DMS53 treated with DMSO at 0.1 percent for 48 hours (cell line): ENCODE data around the gene RPL41.
"Not testable (repeated sequence)": the region's sequence is repeated elsewhere in the genome, so short reads cannot be mapped to it uniquely, and the experiment has no call there.

Source experiments
- DNase-seq: peaks from one replicate; lab custom pipeline; 2025; ENCODE audit not compliant: unreplicated experiment; lab: John Stamatoyannopoulos, UW

The RPL41 gene

DNA sequence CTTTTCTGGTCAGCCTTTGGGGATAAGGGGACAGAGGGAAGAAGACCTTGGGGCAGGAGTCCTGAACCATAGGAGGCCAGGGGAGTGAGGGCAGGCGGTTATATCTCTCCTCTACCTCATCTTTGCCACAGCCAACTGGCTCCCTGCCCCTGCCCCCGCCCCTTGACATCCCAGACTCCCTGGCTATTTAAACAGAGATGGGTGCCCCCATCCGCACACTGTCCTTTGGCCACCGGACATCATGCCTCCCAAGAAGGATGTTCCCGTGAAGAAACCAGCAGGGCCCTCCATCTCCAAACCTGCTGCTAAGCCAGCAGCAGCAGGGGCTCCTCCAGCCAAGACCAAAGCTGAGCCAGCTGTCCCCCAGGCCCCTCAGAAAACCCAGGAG is 37.2 kb downstream of the RPL41 start:
- no peak for DNase-seq

- no peak for DNase-seq
Measured at GRCh38 chr12:56154246-56154771, 37.9 kb downstream of the RPL41 start.

GRCh38 chr12:56154818-56155217 is 38.4 kb downstream of the RPL41 start:
- no peak for DNase-seq

DNA sequence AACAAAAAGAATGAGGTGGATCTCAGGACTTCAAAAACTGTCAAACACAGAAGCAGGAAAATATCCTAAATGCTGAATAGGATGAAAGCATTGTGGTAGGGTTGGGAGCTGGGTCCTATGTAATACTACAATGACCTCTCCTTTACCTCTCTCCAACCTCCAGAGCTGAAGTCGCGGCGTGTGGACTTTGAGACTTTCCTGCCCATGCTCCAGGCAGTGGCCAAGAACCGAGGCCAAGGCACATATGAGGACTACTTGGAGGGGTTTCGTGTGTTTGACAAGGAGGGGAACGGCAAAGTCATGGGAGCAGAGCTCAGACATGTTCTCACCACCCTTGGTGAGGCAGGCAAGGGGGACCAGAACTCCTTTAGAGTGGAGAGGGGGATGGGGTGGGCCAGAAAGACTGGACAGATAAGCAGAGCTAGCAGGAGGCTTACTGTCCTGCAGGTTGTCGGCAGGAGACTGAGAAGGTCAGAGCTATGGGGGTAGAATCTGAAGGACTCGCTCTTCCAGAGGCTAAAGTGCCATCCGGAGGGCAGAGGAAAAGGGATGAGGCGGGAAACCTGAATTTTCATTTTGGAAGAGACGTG is 38.9 kb downstream of the RPL41 start:
- no peak for DNase-seq

DNA sequence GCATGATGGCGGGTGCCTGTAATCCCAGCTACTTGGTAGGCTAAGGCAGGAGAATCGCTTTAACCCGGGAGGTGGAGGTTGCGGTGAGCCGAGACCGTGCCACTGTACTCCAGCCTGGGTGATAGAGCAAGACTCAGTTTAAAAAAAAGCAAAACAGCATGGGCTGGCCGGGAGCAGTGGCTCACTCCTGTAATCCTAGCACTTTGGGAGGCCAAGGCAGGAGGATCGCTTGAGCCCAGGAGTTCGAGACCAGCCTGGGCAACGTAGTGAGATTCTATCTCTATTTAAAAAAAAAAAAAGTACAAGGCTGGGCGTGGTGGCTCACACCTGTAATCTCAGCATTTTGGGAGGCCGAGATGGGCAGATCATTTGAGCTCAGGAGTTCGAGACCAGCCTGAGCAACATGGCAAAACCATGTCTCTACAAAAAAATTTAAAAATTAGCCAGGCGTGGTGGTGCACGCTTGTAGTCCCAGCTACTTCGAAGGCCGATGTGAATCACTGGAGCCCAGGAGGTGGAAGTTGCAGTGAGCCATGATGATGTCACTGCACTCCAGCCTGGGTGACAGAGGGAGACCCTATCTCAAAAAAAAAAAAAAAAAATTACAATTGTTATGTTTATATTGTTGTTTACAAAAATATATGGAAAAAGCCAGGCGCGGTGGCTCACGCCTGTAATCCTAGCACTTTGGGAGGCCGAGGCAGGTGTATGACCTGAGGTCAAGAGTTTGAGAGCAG is 40.2 kb downstream of the RPL41 start:
- DNase-seq = not testable (repeated sequence)

- peak; percentile 79 for DNase-seq
Measured at GRCh38 chr12:56157201-56158028, 41.0 kb downstream of the RPL41 start.

GRCh38 chr12:56158029-56158925 is 41.8 kb downstream of the RPL41 start, which contains the start of gene MYL6:
TSS of gene MYL6 (plus strand) at chr12:56158359. CDS start at chr12:56158402, 43 bp downstream.
- DNase-seq = peak; percentile 93

DNA sequence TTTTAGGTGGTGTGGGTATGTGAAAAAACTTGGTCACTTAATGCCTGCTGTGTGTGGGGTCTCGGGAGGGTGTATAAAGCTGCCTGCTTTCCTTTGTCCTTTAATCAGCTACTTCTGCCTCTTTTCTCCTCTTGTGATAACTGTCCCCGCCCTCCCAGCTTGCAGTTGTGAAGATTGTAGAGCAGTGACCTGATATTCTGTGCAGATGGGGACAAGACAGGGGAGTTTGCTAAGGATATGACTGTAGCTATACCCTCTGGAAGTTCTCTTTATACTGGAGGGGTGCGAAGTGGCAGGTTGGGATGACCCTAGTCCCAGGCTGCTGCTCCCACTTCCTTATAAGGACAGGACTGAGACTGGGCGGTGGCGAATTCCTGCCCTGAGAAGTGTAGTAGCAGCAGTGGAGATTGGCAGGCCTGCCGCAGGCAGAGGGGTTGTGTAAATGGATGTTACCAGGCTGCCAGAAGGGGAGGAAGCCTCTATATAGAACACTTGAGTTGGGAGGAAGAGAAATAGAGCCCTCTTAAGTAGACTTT is 42.6 kb downstream of the RPL41 start:
- DNase-seq = peak; percentile 17

DNA sequence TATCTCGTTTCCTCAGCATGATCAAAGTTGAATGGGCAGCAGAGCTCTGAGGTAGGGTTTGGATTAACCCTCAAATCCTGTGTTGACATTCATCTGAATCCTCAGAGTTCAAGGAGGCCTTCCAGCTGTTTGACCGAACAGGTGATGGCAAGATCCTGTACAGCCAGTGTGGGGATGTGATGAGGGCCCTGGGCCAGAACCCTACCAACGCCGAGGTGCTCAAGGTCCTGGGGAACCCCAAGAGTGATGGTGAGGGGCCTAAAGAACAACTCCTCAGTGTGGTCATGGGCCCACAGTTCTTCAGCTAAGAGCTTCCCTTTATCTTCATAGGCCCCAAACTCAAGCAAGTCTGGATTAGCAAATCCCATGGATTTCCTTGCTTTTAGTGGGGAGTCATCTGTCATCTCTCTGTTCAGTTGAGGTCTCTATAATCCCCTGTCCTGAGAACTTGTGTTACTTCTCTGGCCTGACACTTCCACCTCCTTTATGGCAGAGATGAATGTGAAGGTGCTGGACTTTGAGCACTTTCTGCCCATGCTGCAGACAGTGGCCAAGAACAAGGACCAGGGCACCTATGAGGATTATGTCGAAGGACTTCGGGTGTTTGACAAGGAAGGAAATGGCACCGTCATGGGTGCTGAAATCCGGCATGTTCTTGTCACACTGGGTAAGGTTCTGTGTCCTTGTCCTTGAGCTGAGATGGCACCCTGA is 43.2 kb downstream of the RPL41 start:
- DNase-seq = no peak

DNA sequence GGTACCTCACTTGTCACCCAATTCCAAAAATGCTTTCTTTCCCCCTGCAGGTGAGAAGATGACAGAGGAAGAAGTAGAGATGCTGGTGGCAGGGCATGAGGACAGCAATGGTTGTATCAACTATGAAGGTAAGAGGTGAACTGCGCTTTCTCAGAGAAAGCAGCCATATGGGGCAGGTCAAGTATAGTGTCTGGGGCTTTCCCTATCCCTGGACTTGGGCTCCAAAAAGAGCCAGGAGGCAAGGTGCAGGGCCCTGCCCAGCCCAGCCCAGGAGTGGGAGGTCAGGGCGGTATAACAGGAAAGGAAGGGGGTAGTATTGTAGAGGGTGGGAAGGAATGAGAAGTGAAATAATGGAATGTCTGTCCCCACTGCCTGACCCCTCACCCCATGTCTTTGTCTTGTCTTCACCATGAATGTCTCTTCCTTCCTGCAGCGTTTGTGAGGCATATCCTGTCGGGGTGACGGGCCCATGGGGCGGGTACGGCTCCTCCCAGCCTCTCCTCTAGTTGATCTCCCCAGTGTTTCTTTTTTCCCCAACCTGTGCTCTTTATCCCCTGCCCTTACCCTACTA is 43.8 kb downstream of the RPL41 start:
- no peak for DNase-seq

- DNase-seq = no peak
Measured at GRCh38 chr12:56160894-56161689, 44.7 kb downstream of the RPL41 start.

DNA sequence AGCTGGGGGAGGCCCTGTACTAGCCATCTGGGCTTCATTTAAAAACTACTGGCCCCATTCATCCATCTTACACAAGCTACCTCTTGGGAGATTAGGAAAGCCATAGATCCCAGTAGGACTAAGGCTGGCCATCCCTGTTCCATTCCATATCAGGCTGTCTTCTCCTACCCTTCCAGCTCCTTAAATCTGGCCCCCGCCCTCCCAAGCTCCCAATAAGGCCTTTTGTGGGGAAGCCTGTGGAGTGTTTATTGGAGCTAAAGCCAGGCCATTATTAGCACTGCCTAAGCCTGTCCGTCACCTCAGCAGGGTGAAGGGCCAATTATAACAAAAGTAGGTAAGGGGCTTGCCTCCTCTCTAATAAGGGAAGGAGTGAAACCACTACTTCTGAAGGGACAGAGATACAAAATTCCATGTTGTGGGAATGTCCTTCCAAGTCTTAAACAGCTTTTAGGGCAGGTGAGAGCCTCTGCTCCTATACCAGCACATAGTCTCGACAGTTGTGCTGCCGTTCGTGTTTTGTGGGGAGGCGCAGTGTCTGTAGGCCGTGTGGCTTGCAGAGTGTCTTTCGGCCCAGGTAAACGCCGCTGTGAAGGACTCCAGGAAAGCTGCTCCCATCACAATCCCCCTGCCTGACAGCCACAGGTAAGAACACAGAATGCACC is 45.4 kb downstream of the RPL41 start:
- DNase-seq = no peak

GRCh38 chr12:56162468-56163290 is 46.2 kb downstream of the RPL41 start:
- no peak for DNase-seq

DNA sequence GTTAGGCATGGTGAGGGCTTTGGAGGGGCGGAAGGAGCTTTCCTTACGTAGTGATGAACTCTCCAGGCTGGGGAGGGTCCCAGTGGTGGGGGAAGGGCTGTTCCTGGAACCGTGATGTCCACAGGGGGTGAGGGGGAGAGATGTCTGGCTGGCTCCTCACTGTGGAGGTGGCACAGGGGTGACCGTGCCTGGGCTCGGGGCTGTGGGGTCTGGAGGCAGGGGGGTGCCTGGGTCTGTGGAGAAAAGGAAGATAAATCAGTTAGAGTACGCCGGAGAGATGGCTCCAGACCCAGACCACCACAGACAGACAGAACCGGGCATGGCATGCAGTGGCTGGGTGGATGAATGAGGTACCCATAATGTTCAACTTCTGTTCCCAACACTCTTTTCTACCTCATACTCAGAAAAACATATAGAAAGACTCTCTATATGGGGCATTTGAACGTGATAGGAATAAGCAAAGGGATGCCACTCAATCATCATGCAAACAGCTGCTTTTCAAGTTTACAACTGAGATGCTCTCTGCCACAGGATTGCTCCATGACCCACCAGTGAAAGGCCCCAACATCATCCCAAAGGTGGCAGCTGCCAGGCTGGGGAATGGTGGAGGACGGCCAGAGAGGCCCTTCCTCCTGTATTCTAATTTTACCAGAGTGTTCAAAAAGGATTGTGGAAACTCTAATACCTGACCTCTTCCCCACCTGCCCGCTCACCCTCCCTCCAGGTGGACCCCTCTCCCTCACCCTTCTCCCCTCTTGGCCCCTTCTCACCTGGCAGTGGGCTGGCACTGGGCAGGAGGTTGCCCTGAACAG is 47.3 kb downstream of the RPL41 start:
- DNase-seq = no peak

GRCh38 chr12:56164345-56164729 is 47.9 kb downstream of the RPL41 start:
- no peak for DNase-seq

DNA sequence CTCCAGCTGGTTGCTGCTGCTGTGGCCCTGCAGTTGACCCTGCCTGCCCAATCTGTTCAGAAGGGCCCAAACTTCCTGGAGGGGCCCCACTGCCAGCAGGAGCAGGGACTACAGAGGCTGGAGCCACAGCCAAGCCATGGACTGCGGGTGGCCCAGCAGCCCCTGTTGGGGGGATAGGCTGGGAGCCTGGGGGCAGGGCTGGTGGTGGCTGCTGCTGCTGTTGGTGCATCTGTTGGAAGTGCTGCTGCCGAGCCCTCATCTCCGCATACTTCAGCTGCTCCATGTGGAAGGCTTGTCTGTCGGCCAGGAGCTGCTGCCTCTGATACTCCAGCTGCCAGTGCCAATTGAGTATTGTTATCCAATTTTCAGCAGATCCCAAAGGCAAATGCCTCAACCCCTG is 48.9 kb downstream of the RPL41 start:
- DNase-seq = no peak
